Gastrocnemius medialis (tissue), 4 donors: ENCODE data around the gene CSF3. TPM values are rescaled to one million over a fixed set of nuclear protein-coding genes. Genes with fewer than 3 reads are reported as not detected.

Source experiments
- ATAC-seq, 2 donors: fragments of 150-250 bp; one replicate each; pipeline ENCODE4 v1.9.1; 2016
- DNase-seq, 2 donors: peaks; one replicate each; pipeline ENCODE4 v3.0.0-alpha.2; 2019
- H3K27ac ChIP-seq, 4 donors: fragments of 200-600 bp; sonication (generic); 1 replicate in 1 of 4; 2 replicates in 3 of 4; pipeline ENCODE4 v1.5.1; 2016 to 2018; ENCODE audit warnings: mild to moderate bottlenecking in 2 of 4, moderate library complexity in 1 of 4
- H3K27me3 ChIP-seq, 3 donors: fragments of 200-600 bp; sonication (generic) in 2 of 3; 1 replicate in 1 of 3; 2 replicates in 2 of 3; pipeline versions ENCODE4 v1.5.1 to v1.6.0; 2016 to 2019; ENCODE audit warnings: mild to moderate bottlenecking in 1 of 3, moderate library complexity in 1 of 3
- H3K36me3 ChIP-seq, 2 donors: fragments of 200-600 bp; sonication (generic) in 1 of 2; one replicate each; pipeline ENCODE4 v1.5.1; 2017 to 2018
- H3K4me1 ChIP-seq, 2 donors: fragments of 200-600 bp; sonication (generic) in 1 of 2; one replicate each; pipeline ENCODE4 v1.5.1; 2016 to 2017; ENCODE audit warnings: mild to moderate bottlenecking in 2 of 2
- H3K4me3 ChIP-seq, 4 donors: fragments of 200-600 bp; sonication (generic) in 3 of 4; 1 replicate in 1 of 4; 2 replicates in 3 of 4; pipeline ENCODE4 v1.5.1; 2016 to 2019; ENCODE audit warnings: mild to moderate bottlenecking in 2 of 4
- H3K9me3 ChIP-seq, 3 donors: fragments of 200-600 bp; sonication (generic) in 2 of 3; 1 replicate in 1 of 3; 2 replicates in 2 of 3; pipeline ENCODE4 v1.5.1; 2016 to 2019
- CTCF ChIP-seq, 5 experiments: fragments of 450-650 bp in 3 of 5; fragments of 200-600 bp in 2 of 5; sonication (generic) in 2 of 5; IDR thresholded peaks in 4 of 5; conservative IDR thresholded peaks in 1 of 5; 1 replicate in 4 of 5; 2 replicates in 1 of 5; pipeline ENCODE4 v1.5.1; 2016 to 2019; ENCODE audit warnings: antibody characterized with exemption in 5 of 5, mild to moderate bottlenecking in 3 of 5, moderate library complexity in 3 of 5
- POLR2A ChIP-seq, 2 donors: fragments of 450-650 bp; IDR thresholded peaks; one replicate each; pipeline ENCODE4 v1.6.1; 2017; ENCODE audit warnings: antibody characterized with exemption in 2 of 2, mild to moderate bottlenecking in 2 of 2, moderate library complexity in 2 of 2
- in situ Hi-C, 4 donors: fragments of 200-750 bp; cut with MboI; loops; one replicate each; pipeline versions ENCODE4 v1.15.0 to v1.8.0; 2017; ENCODE audit warnings: low sequenced_read_pairs in 4 of 4
- intact Hi-C: fragments of 100-400 bp; cut with DNase I; formaldehyde crosslinking; loops from one replicate; pipeline ENCODE4 v1.15.1; 2023; ENCODE audit warnings: low total_unique reads
- total RNA-seq, 4 donors: library from RNA; depleted of rRNA; stranded (reverse); fragments of >200 nt; gene quantifications; one replicate each; pipeline versions ENCODE4 v1.1.0 to v1.2.3, GENCODE V29; 2016

CSF3 gene
- total RNA-seq, 4 donors from 2014 or later = 11.4 to 20.6 (median 16.3) TPM

GRCh38 chr17:40034426-40035161 lies 19.4 kb downstream of the CSF3 start:
- Histone ChIP-seq H3K9me3 (no peaks in the 10 kb centered on the region), H3K27me3 (no peaks in the 10 kb centered on the region), H3K36me3 (peaks cover 0 to 65% of the 10 kb centered on the region in 2 donors), H3K4me1 (peaks cover 36 to 48% of the 10 kb centered on the region in 2 donors), H3K27ac (peak overlapping the region in 1 of 4 donors; percentile 22), H3K4me3 (no peak overlapping the region)
- DNase-seq (no peak), ATAC-seq (no peak)
- TF ChIP-seq CTCF (IDR thresholded peaks at IDR 0.05 in 4 of 5, conservative IDR thresholded peaks at IDR 0.05 in 1 of 5) (no peak), POLR2A (IDR thresholded peaks at IDR 0.05) (no peak)
- intact Hi-C loops (no loop called here), in situ Hi-C loops (loop anchor here in 1 of 4 donors (25.0 kb wide), 1 partner anchor 128 kb away; no protein-coding TSS in a partner anchor)

GRCh38 chr17:40035162-40035559 lies 19.9 kb downstream of the CSF3 start:
- H3K36me3 ChIP-seq = peaks cover 0 to 59% of the 10 kb centered on the region in 2 donors
- DNase-seq (no peak), ATAC-seq (no peak)
- no peaks in the 10 kb centered on the region for H3K9me3 ChIP-seq
- in situ Hi-C loops (loop anchor here in 1 of 4 donors (25.0 kb wide), 1 partner anchor 127 kb away; no protein-coding TSS in a partner anchor), intact Hi-C loops (no loop called here)
- no peak overlapping the region for H3K4me3 ChIP-seq
- H3K27ac ChIP-seq = peak overlapping the region in 1 of 4 donors; percentile 22
- H3K4me1 ChIP-seq = peaks cover 36 to 48% of the 10 kb centered on the region in 2 donors
- peak in 4 of 5 experiments; percentile 36 to 47 (median 40) for TF ChIP-seq CTCF (IDR thresholded peaks at IDR 0.05 in 4 of 5, conservative IDR thresholded peaks at IDR 0.05 in 1 of 5)
- no peak for TF ChIP-seq POLR2A (IDR thresholded peaks at IDR 0.05)
- no peaks in the 10 kb centered on the region for H3K27me3 ChIP-seq

- DNase-seq = peak; percentile 82 to 92
- Histone ChIP-seq H3K9me3 (no peaks in the 10 kb centered on the region), H3K27me3 (no peaks in the 10 kb centered on the region), H3K27ac (peak overlapping the region; percentile 78 to 85 (median 80)), H3K4me1 (peaks cover 16 to 26% of the 10 kb centered on the region in 2 donors), H3K4me3 (no peak overlapping the region), H3K36me3 (peaks cover 0 to 34% of the 10 kb centered on the region in 2 donors)
- ATAC-seq = peak; percentile 99
- peak; percentile 63 to 82 (median 78) for TF ChIP-seq CTCF (IDR thresholded peaks at IDR 0.05 in 4 of 5, conservative IDR thresholded peaks at IDR 0.05 in 1 of 5)
- no peak for TF ChIP-seq POLR2A (IDR thresholded peaks at IDR 0.05)
- in situ Hi-C loops = loop anchor here in 1 of 4 donors (25.0 kb wide), 1 partner anchor 123 kb away; no protein-coding TSS in a partner anchor
- intact Hi-C loops = no loop called here
Observed at GRCh38 chr17:40038882-40039513, 23.8 kb downstream of the CSF3 start.

- Histone ChIP-seq H3K27me3 (no peaks in the 10 kb centered on the region), H3K9me3 (no peaks in the 10 kb centered on the region), H3K27ac (no peak overlapping the region), H3K4me3 (no peak overlapping the region), H3K36me3 (peaks cover 0 to 21% of the 10 kb centered on the region in 2 donors), H3K4me1 (peaks cover 13 to 16% of the 10 kb centered on the region in 2 donors)
- no peak for TF ChIP-seq POLR2A (IDR thresholded peaks at IDR 0.05)
- no peak for TF ChIP-seq CTCF (IDR thresholded peaks at IDR 0.05 in 4 of 5, conservative IDR thresholded peaks at IDR 0.05 in 1 of 5)
- intact Hi-C loops (no loop called here), in situ Hi-C loops (loop anchor here in 2 of 4 donors (10.0 to 25.0 kb wide), 2 partner anchors 121 to 124 kb away; no protein-coding TSS in a partner anchor)
- ATAC-seq (no peak), DNase-seq (no peak)
Observed at GRCh38 chr17:40041196-40041595, 26.0 kb downstream of the CSF3 start.
